Stromal cell of bone marrow (primary cell): ENCODE data around the gene EIF4B.
"Not testable (repeated sequence)": the region's sequence is repeated elsewhere in the genome, so short reads cannot be mapped to it uniquely, and the experiment has no call there.

ENCODE experiments used
- DNase-seq: peaks from one replicate; pipeline ENCODE4 v3.0.0-alpha.2; 2012; ENCODE audit warnings: low read depth

EIF4B gene

GRCh38 chr12:53005986-53006809 lies at the start of gene EIF4B:
EIF4B (plus strand) TSS chr12:53006456; CDS start chr12:53006484, 28 bp downstream.
- DNase-seq, result peak; percentile 98

- DNase-seq, result no peak
These were observed 49.3 kb upstream of the EIF4B start for GRCh38 chr12:52956987-52957386.

GRCh38 chr12:52964556-52965336 lies 41.5 kb upstream of the EIF4B start:
- no peak for DNase-seq

GRCh38 chr12:52965337-52965731 lies 40.9 kb upstream of the EIF4B start:
- no peak for DNase-seq

- no peak for DNase-seq
These were observed 37.0 kb upstream of the EIF4B start for GRCh38 chr12:52969166-52969795.

- DNase-seq, result no peak
These were observed 36.3 kb upstream of the EIF4B start for GRCh38 chr12:52969828-52970569.

GRCh38 chr12:52971679-52972329 lies 34.5 kb upstream of the EIF4B start:
- peak; percentile 24 for DNase-seq

GRCh38 chr12:52975204-52975603 lies 31.1 kb upstream of the EIF4B start:
- DNase-seq, result no peak

GRCh38 chr12:52975820-52976573 lies 30.3 kb upstream of the EIF4B start:
- DNase-seq, result no peak

- DNase-seq, result no peak
These were observed 29.6 kb upstream of the EIF4B start for GRCh38 chr12:52976574-52977071.

GRCh38 chr12:52977170-52977569 lies 29.1 kb upstream of the EIF4B start:
- no peak for DNase-seq

GRCh38 chr12:52980096-52980649 lies 26.1 kb upstream of the EIF4B start:
- no peak for DNase-seq

- DNase-seq, result peak; percentile 83
These were observed 25.4 kb upstream of the EIF4B start for GRCh38 chr12:52980650-52981423.

GRCh38 chr12:52984136-52984535 lies 22.1 kb upstream of the EIF4B start:
- DNase-seq, result no peak

- DNase-seq, result no peak
These were observed 17.4 kb upstream of the EIF4B start for GRCh38 chr12:52988898-52989297.

- DNase-seq, result no peak
These were observed 16.1 kb upstream of the EIF4B start for GRCh38 chr12:52990206-52990605.

- not testable (repeated sequence) for DNase-seq
These were observed 14.0 kb upstream of the EIF4B start for GRCh38 chr12:52992240-52992639.

- DNase-seq, result no peak
These were observed 13.3 kb upstream of the EIF4B start for GRCh38 chr12:52992699-52993557.

GRCh38 chr12:52993558-52993869 lies 12.7 kb upstream of the EIF4B start:
- DNase-seq, result no peak
